OCI-LY1 (cell line): ENCODE results near the gene BRD3.

Experiments
- CTCF ChIP-seq: fragments of 200-600 bp; sonication (generic), shearing (Covaris generic); IDR thresholded peaks from 2 replicates; pipeline ENCODE4 v1.5.1; 2017; ENCODE audit warnings: mild to moderate bottlenecking, antibody characterized with exemption, low read length, moderate library complexity, mixed read lengths
- EZH2 ChIP-seq: fragments of 200-600 bp; sonication (generic), shearing (Covaris generic); IDR thresholded peaks from 2 replicates; pipeline ENCODE4 v1.8.0; 2017; ENCODE audit warnings: borderline replicate concordance, mixed run types, mild to moderate bottlenecking, antibody characterized with exemption, low read length, moderate library complexity, mixed read lengths

DNA sequence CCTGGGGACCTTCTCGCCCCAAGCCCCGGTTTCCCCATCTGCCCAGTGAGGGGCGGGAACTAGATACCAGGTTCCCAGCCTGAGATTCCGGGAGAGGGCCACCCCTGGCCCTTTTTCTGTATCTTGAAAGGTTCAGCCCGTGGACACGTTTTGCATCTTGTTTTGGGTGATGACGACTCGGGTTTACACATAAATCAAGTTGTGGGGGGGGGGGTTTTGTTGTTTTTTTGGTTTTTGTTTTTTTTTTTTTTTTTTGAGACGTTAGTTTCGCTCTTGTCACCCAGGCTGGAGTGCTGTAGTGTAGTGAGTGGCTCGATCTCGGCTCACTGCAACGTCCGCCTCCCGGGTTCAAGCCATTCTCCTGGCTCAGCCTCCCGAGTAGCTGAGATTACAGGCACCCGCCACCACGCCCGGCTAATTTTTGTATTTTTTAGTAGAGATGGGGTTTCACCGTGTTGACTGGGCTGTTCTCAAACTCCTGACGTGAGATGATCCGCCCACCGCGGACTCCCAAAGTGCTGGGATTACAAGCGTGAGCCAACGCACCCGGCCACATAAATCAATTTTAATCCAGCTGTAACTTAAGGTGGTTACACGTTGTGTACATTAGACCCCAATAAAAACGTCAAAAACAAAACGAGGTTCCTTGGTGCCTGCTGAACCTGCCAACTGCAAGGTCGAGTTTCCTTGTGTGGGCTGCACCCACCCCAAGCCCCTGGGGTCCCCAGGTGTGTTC is 1.1 kb upstream of the BRD3 start:
- TF ChIP-seq CTCF (no peak), EZH2 (no peak)
